Mesendoderm (in vitro differentiated cells): ENCODE results near the gene NUBP2.

Experiments
- DNase-seq: peaks from one replicate; pipeline ENCODE4 v3.0.0; 2013
- H2AK5ac ChIP-seq: 2 replicates; pipeline ENCODE4 v1.6.1; 2013; ENCODE audit warnings: low read length, inconsistent platforms
- H2BK120ac ChIP-seq: 2 replicates; pipeline ENCODE4 v1.6.1; 2013; ENCODE audit warnings: low read depth, mild to moderate bottlenecking, low read length, moderate library complexity, mixed read lengths
- H2BK15ac ChIP-seq: replicated peaks from 2 replicates; pipeline ENCODE4 v1.6.1; 2013; ENCODE audit warnings: low read depth, mild to moderate bottlenecking, moderate library complexity
- H2BK5ac ChIP-seq: 2 replicates; pipeline ENCODE4 v1.6.1; 2013; ENCODE audit warnings: low read length, inconsistent platforms
- H3K18ac ChIP-seq: 2 replicates; pipeline ENCODE4 v1.6.1; 2013; ENCODE audit warnings: mild to moderate bottlenecking, low read length, mixed read lengths
- H3K23ac ChIP-seq: one replicate; pipeline ENCODE4 v1.6.1; 2013; ENCODE audit warnings: low read length
- H3K27ac ChIP-seq: 2 replicates; pipeline ENCODE4 v1.5.1; 2013; ENCODE audit warnings: low read depth, mild to moderate bottlenecking, inconsistent platforms, low read length, moderate library complexity
- H3K27me3 ChIP-seq: 2 replicates; pipeline ENCODE4 v1.6.1; 2013; ENCODE audit warnings: low read length, control low read depth, mild to moderate bottlenecking, inconsistent platforms; ENCODE audit not compliant: insufficient read depth, poor library complexity
- H3K36me3 ChIP-seq: 2 replicates; pipeline ENCODE4 v1.6.1; 2013; ENCODE audit warnings: low read length, inconsistent platforms; ENCODE audit not compliant: control insufficient read depth, insufficient read depth
- H3K4ac ChIP-seq: one replicate; pipeline ENCODE4 v1.6.1; 2013; ENCODE audit warnings: low read depth, mild to moderate bottlenecking, low read length, moderate library complexity
- H3K4me1 ChIP-seq: 2 replicates; pipeline ENCODE4 v1.6.1; 2013; ENCODE audit warnings: low read depth, low read length, inconsistent platforms; ENCODE audit not compliant: control insufficient read depth
- H3K4me2 ChIP-seq: 2 replicates; pipeline ENCODE4 v1.6.1; 2013; ENCODE audit warnings: low read length
- H3K4me3 ChIP-seq: 2 replicates; pipeline ENCODE4 v1.5.1; 2013; ENCODE audit warnings: mild to moderate bottlenecking, low read length
- H3K56ac ChIP-seq: one replicate; pipeline ENCODE4 v1.6.1; 2013; ENCODE audit warnings: low read length
- H3K79me1 ChIP-seq: 2 replicates; pipeline ENCODE4 v1.6.1; 2013; ENCODE audit warnings: low read length, inconsistent platforms
- H3K79me2 ChIP-seq: 2 replicates; pipeline ENCODE4 v1.6.1; 2013; ENCODE audit warnings: mild to moderate bottlenecking, low read length; ENCODE audit not compliant: control insufficient read depth, insufficient read depth
- H3K9ac ChIP-seq: 2 replicates; pipeline ENCODE4 v1.6.1; 2013; ENCODE audit warnings: low read length, inconsistent platforms
- H4K5ac ChIP-seq: one replicate; pipeline ENCODE4 v1.6.1; 2013; ENCODE audit warnings: low read length
- H4K8ac ChIP-seq: one replicate; pipeline ENCODE4 v1.6.1; 2013; ENCODE audit warnings: low read depth, mild to moderate bottlenecking, control low read depth, low read length, moderate library complexity
- WGBS: extraction: QIAGEN DNeasy Blood & Tissue Kit; methylation state at CpG from one replicate; pipeline ENCODE4 v1.1.7; 2013; ENCODE audit warnings: low lambda C conversion rate, missing lambda C conversion rate; ENCODE audit not compliant: insufficient coverage; ENCODE audit errors: extremely low coverage; 5-methylcytosine and 5-hydroxymethylcytosine counted together
- small RNA-seq: library from polyadenylated mRNA; stranded (forward); fragments of <200 nt; extraction: miRNeasy Mini kit (QIAGEN cat#:217004); gene quantifications from one replicate; pipeline ENCODE3, GENCODE V24; 2013; ENCODE audit not compliant: insufficient read depth

The NUBP2 gene

GRCh38 chr16:1834096-1834495, 51.3 kb downstream of the NUBP2 start:
- Histone ChIP-seq H3K4me2 (no peak overlapping the region), H4K5ac (no peak overlapping the region), H3K4ac (no peak overlapping the region), H3K27ac (no peak overlapping the region), H2BK15ac (no peak overlapping the region), H3K4me3 (no peak overlapping the region), H3K27me3 (no peaks in the 10 kb centered on the region), H3K79me2 (peaks cover 2% of the 10 kb centered on the region), H3K79me1 (peaks cover 2% of the 10 kb centered on the region), H2BK120ac (no peak overlapping the region), H3K36me3 (no peaks in the 10 kb centered on the region), H4K8ac (no peak overlapping the region), H3K56ac (no peak overlapping the region), H3K23ac (no peak overlapping the region), H3K4me1 (no peaks in the 10 kb centered on the region), H2BK5ac (no peak overlapping the region), H2AK5ac (no peak overlapping the region), H3K9ac (no peak overlapping the region), H3K18ac (no peak overlapping the region)
- DNase-seq, result no peak
- WGBS, result no CpG with 5 or more reads among the region's 5 CpGs

Small RNAs within 50 kb of the gene (small RNA-seq; reads per million reads assigned to genes)
- gene MIR3177, result 19.5 reads per million, percentile 91 among the genes with 10 or more reads in this experiment
